Measurements from ENCODE around the gene PID1. TPM values are rescaled to one million over a fixed set of nuclear protein-coding genes. Genes with fewer than 3 reads are reported as not detected.

Gene PID1
- total RNA-seq, 2 donors from 2014 or later = 0.55 to 1.6 TPM

DNA sequence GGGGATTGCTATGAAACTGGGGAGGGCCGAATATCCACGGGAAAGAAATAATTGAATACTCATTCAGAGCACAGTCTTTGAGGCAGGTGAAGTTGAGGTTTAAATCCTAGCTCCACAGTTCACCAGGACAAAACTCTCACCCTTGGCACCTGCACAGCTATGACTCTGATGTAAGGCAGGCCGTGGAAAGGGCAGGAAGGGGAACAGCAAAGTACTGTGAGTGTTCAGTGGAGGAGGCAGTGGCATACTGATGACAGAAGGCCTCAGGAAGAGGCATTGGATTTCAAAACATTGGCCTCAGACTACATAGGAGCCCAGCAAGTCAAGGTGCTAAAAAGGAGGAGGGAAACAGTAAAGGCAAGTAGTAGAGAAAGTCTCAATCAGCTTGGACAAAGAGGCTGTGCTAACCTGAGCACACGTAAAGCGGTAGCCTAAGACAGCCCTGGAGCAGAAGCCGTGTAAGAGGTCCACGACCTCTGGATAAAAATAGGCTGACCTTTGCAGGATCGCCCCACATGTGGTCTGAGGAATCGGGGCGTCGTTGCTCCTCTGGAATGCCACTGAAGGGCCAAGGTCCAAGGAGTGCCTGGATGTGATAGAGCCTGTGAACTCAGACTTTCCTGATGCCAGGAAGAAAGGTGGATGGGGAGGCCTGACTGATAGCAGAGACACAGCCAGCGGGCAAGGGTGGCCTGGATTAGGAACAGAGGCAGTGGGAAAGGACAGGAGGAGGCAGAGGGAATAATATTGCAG is 243.6 kb downstream of the PID1 start:
- Histone ChIP-seq H3K4me3 (ENCODE audit: low read length) (no peak overlapping the region), H3K9me3 (ENCODE audit: control insufficient read depth, low read length) (no peaks in the 10 kb centered on the region), H3K4me1 (ENCODE audit: control insufficient read depth, insufficient read depth, low read length) (no peaks in the 10 kb centered on the region), H3K36me3 (ENCODE audit: control insufficient read depth, insufficient read depth, low read length) (no peaks in the 10 kb centered on the region), H3K27ac (ENCODE audit: low read depth, low read length) (no peak overlapping the region), H3K9ac (ENCODE audit: extremely low read depth, low read length, poor library complexity, severe bottlenecking) (no peak overlapping the region), H3K27me3 (ENCODE audit: control insufficient read depth, insufficient read depth, low read length, poor library complexity, severe bottlenecking) (no peaks in the 10 kb centered on the region)
- Mint-ChIP-seq H3K4me3 (no peak overlapping the region), H3K27me3 (ENCODE audit: insufficient read depth) (no peaks in the 10 kb centered on the region), H3K36me3 (ENCODE audit: low read depth) (no peaks in the 10 kb centered on the region), H3K27ac (no peak overlapping the region), H3K4me1 (no peaks in the 10 kb centered on the region), H3K9me3 (no peaks in the 10 kb centered on the region)
- 86 to 93% methylated on average over 7 to 12 of the region's 12 CpGs for WGBS, 2 experiments (ENCODE audit: insufficient coverage in 1 of 2, insufficient read length in 1 of 2)
- TF ChIP-seq, protein P1, sequence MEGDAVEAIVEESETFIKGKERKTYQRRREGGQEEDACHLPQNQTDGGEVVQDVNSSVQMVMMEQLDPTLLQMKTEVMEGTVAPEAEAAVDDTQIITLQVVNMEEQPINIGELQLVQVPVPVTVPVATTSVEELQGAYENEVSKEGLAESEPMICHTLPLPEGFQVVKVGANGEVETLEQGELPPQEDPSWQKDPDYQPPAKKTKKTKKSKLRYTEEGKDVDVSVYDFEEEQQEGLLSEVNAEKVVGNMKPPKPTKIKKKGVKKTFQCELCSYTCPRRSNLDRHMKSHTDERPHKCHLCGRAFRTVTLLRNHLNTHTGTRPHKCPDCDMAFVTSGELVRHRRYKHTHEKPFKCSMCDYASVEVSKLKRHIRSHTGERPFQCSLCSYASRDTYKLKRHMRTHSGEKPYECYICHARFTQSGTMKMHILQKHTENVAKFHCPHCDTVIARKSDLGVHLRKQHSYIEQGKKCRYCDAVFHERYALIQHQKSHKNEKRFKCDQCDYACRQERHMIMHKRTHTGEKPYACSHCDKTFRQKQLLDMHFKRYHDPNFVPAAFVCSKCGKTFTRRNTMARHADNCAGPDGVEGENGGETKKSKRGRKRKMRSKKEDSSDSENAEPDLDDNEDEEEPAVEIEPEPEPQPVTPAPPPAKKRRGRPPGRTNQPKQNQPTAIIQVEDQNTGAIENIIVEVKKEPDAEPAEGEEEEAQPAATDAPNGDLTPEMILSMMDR (conservative IDR thresholded peaks at IDR 0.05) = no peak
- DNase-seq = no peak

DNA sequence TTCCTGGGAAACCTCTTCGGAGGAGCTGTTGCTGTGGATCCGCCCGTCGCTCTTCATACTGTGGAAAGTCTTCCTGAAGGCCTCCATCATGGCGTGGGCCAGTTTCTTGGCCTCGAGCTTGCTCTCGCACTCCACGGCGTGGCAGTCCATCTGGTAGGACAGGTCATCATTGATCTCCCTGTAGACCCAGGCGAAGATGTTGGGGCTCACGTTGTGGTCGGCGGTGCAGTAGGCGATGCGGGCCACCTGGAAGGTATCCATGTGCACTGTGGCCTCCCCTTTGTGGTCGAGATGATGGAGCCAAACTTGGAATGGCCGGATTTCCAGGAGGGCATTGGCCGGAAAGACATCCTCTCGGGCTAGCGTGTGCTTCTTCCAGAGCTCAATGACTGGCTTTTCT is 245.4 kb downstream of the PID1 start:
- DNase-seq = no peak
- H3K27me3 Mint-ChIP-seq (ENCODE audit: insufficient read depth) = no peaks in the 10 kb centered on the region
- H3K4me3 Mint-ChIP-seq = no peak overlapping the region
- no peaks in the 10 kb centered on the region for H3K36me3 Mint-ChIP-seq (ENCODE audit: low read depth)
- H3K4me1 Mint-ChIP-seq = no peaks in the 10 kb centered on the region
- no peaks in the 10 kb centered on the region for H3K9me3 ChIP-seq (ENCODE audit: control insufficient read depth, low read length)
- TF ChIP-seq, protein P1 (conservative IDR thresholded peaks at IDR 0.05) = no peak
- H3K9me3 Mint-ChIP-seq = peaks cover under 1% of the 10 kb centered on the region
- H3K4me1 ChIP-seq (ENCODE audit: control insufficient read depth, insufficient read depth, low read length) = no peaks in the 10 kb centered on the region
- H3K27ac ChIP-seq (ENCODE audit: low read depth, low read length) = no peak overlapping the region
- H3K36me3 ChIP-seq (ENCODE audit: control insufficient read depth, insufficient read depth, low read length) = no peaks in the 10 kb centered on the region
- H3K4me3 ChIP-seq (ENCODE audit: low read length) = no peak overlapping the region
- H3K27ac Mint-ChIP-seq = no peak overlapping the region
- H3K9ac ChIP-seq (ENCODE audit: extremely low read depth, low read length, poor library complexity, severe bottlenecking) = no peak overlapping the region
- 89 to 96% methylated on average over 19 to 20 of the region's 20 CpGs for WGBS, 2 experiments (ENCODE audit: insufficient coverage in 1 of 2, insufficient read length in 1 of 2)
- no peaks in the 10 kb centered on the region for H3K27me3 ChIP-seq (ENCODE audit: control insufficient read depth, insufficient read depth, low read length, poor library complexity, severe bottlenecking)

DNA sequence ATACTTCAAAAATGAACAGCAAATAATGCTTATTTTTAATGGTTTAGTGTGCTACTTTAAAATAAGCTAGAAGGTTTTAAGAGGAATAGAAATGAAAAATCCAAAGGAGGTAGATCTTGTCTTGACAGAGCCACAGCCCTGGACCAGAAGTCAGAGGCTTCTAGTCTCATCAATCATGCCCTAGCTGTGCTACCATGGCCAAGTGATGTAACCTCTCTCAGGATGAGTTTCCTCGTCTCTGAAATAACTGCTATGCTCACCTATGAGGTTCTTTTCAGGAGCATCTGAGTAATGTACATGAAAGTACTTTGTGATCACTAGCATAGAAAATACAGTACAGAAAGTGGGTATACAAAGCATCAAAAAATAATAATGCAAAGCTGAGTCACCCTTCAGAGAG is 248.4 kb downstream of the PID1 start:
- Histone ChIP-seq H3K9ac (ENCODE audit: extremely low read depth, low read length, poor library complexity, severe bottlenecking) (no peak overlapping the region), H3K9me3 (ENCODE audit: control insufficient read depth, low read length) (no peaks in the 10 kb centered on the region), H3K4me3 (ENCODE audit: low read length) (no peak overlapping the region), H3K27ac (ENCODE audit: low read depth, low read length) (no peak overlapping the region), H3K4me1 (ENCODE audit: control insufficient read depth, insufficient read depth, low read length) (no peaks in the 10 kb centered on the region), H3K27me3 (ENCODE audit: control insufficient read depth, insufficient read depth, low read length, poor library complexity, severe bottlenecking) (no peaks in the 10 kb centered on the region), H3K36me3 (ENCODE audit: control insufficient read depth, insufficient read depth, low read length) (no peaks in the 10 kb centered on the region)
- Mint-ChIP-seq H3K36me3 (ENCODE audit: low read depth) (no peaks in the 10 kb centered on the region), H3K4me1 (no peaks in the 10 kb centered on the region), H3K27me3 (ENCODE audit: insufficient read depth) (no peaks in the 10 kb centered on the region), H3K4me3 (no peak overlapping the region), H3K9me3 (peaks cover 2% of the 10 kb centered on the region), H3K27ac (no peak overlapping the region)
- 90 to 100% methylated on average over 1 of the region's 1 CpG for WGBS, 2 experiments (ENCODE audit: insufficient coverage in 1 of 2, insufficient read length in 1 of 2)
- no peak for DNase-seq
- TF ChIP-seq, protein P1 (conservative IDR thresholded peaks at IDR 0.05) = no peak

Measured in endodermal cell (in vitro differentiated cells).